Measurements from ENCODE around the gene SYNPR.

Gene SYNPR

DNA sequence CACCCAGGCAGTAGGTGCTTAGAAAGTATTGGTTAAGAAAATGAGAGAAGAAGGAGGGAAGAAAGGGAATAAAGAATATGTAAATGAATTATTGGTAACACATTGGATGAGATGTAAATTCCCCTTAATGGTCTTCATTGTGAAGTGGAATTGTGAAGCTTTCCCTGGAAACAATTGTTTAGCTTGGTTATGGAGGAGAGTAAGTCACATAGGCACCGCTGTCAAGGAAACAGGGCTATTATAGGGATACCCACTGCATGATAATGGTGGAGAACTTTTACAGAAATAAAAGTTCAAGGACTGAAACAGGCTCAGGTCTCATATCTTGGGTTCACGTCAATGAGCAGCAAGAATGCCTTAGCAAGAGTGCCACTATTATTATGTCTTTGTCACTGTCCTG lies 9.5 kb downstream of the SYNPR start:
- no peak overlapping the region for H3K4me3 ChIP-seq (ENCODE audit: low read length)
- H3K79me2 ChIP-seq (ENCODE audit: low read length): no peaks in the 10 kb centered on the region

DNA sequence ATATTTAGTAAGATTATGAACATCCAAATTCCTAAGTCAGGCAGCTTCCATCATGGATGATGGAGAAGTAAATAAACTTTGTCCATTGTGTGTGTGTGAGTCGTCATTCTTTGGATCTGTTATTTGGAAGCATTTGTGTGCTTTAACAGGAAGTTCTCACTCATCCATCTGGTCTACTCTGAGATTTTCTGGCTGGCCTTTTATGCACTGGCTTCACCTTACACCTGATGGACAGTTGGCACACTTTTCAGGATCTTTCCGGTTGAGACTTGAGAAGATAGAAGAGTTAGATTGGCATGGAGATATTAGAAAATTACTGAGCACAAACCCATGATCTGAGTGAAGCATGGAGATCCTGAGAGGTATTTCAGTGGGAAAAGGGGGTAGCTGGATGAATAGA lies 12.6 kb downstream of the SYNPR start:
- Histone ChIP-seq H3K4me3 (ENCODE audit: low read length) (no peak overlapping the region), H3K4me1 (ENCODE audit: low read length) (no peaks in the 10 kb centered on the region), H2AFZ (ENCODE audit: low read length) (no peak overlapping the region), H3K9me3 (replicated peaks; ENCODE audit: insufficient read depth, low read length) (no peaks in the 10 kb centered on the region), H4K20me1 (ENCODE audit: insufficient read depth, low read length) (no peaks in the 10 kb centered on the region), H3K79me2 (ENCODE audit: low read length) (no peaks in the 10 kb centered on the region), H3K36me3 (replicated peaks; ENCODE audit: insufficient read depth, low read length) (no peaks in the 10 kb centered on the region), H3K9me2 (replicated peaks; ENCODE audit: insufficient read depth, low read length) (no peaks in the 10 kb centered on the region), H3K9ac (ENCODE audit: low read length) (no peak overlapping the region), H3K27ac (ENCODE audit: low read length) (no peak overlapping the region), H3K4me2 (ENCODE audit: low read depth, low read length) (no peak overlapping the region), H3F3A (ENCODE audit: insufficient read depth, low read length) (no peaks in the 10 kb centered on the region), H3K27me3 (replicated peaks; ENCODE audit: insufficient read depth, low read length) (no peaks in the 10 kb centered on the region)
- DNase-seq: no peak
- no peak for TF ChIP-seq EZH2phosphoT487 (IDR thresholded peaks at IDR 0.05; ENCODE audit: low read length)
- no peak for TF ChIP-seq EZH2 (optimal IDR thresholded peaks at IDR 0.05; ENCODE audit: low read depth, low read length)
- TF ChIP-seq, protein P1, sequence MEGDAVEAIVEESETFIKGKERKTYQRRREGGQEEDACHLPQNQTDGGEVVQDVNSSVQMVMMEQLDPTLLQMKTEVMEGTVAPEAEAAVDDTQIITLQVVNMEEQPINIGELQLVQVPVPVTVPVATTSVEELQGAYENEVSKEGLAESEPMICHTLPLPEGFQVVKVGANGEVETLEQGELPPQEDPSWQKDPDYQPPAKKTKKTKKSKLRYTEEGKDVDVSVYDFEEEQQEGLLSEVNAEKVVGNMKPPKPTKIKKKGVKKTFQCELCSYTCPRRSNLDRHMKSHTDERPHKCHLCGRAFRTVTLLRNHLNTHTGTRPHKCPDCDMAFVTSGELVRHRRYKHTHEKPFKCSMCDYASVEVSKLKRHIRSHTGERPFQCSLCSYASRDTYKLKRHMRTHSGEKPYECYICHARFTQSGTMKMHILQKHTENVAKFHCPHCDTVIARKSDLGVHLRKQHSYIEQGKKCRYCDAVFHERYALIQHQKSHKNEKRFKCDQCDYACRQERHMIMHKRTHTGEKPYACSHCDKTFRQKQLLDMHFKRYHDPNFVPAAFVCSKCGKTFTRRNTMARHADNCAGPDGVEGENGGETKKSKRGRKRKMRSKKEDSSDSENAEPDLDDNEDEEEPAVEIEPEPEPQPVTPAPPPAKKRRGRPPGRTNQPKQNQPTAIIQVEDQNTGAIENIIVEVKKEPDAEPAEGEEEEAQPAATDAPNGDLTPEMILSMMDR (IDR thresholded peaks at IDR 0.05; ENCODE audit: low read length): no peak

More for the DNA sequence above, 9.5 kb downstream of the SYNPR start:
- H3K27ac ChIP-seq (ENCODE audit: low read length): no peak overlapping the region
- no peaks in the 10 kb centered on the region for H3F3A ChIP-seq (ENCODE audit: insufficient read depth, low read length)
- no peaks in the 10 kb centered on the region for H3K36me3 ChIP-seq (replicated peaks; ENCODE audit: insufficient read depth, low read length)
- no peak overlapping the region for H2AFZ ChIP-seq (ENCODE audit: low read length)
- no peaks in the 10 kb centered on the region for H3K9me2 ChIP-seq (replicated peaks; ENCODE audit: insufficient read depth, low read length)
- TF ChIP-seq EZH2 (optimal IDR thresholded peaks at IDR 0.05; ENCODE audit: low read depth, low read length) (no peak), EZH2phosphoT487 (IDR thresholded peaks at IDR 0.05; ENCODE audit: low read length) (no peak)
- TF ChIP-seq, protein P1 (IDR thresholded peaks at IDR 0.05; ENCODE audit: low read length): no peak
- H3K4me1 ChIP-seq (ENCODE audit: low read length): no peaks in the 10 kb centered on the region
- H3K4me2 ChIP-seq (ENCODE audit: low read depth, low read length): no peak overlapping the region
- DNase-seq: no peak
- H3K9ac ChIP-seq (ENCODE audit: low read length): no peak overlapping the region
- no peaks in the 10 kb centered on the region for H4K20me1 ChIP-seq (ENCODE audit: insufficient read depth, low read length)
- no peaks in the 10 kb centered on the region for H3K27me3 ChIP-seq (replicated peaks; ENCODE audit: insufficient read depth, low read length)
- no peaks in the 10 kb centered on the region for H3K9me3 ChIP-seq (replicated peaks; ENCODE audit: insufficient read depth, low read length)

DNA sequence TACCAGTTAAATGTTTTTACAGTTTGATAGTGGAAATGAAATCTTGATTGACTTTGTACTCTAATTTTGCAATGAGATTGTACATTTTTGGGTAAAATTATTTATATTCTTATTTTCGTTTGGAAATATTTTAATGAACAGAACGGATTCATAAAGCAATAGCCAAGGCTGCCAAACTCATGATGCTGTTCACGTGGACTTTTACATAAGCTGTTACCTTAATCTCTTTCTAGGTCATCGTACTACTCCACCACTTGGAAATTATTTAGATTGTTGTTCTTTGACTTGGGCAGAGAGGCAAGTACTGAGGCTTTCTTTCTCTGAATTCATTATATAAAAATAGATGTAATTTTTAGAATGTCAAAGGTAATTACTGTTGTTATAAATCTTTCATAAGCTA lies 16.2 kb downstream of the SYNPR start:
- Histone ChIP-seq H4K20me1 (ENCODE audit: insufficient read depth, low read length) (no peaks in the 10 kb centered on the region), H3K9me3 (replicated peaks; ENCODE audit: insufficient read depth, low read length) (no peaks in the 10 kb centered on the region), H3K36me3 (replicated peaks; ENCODE audit: insufficient read depth, low read length) (no peaks in the 10 kb centered on the region), H3K79me2 (ENCODE audit: low read length) (no peaks in the 10 kb centered on the region), H3F3A (ENCODE audit: insufficient read depth, low read length) (no peaks in the 10 kb centered on the region), H3K4me1 (ENCODE audit: low read length) (no peaks in the 10 kb centered on the region), H3K27ac (ENCODE audit: low read length) (no peak overlapping the region), H2AFZ (ENCODE audit: low read length) (no peak overlapping the region), H3K27me3 (replicated peaks; ENCODE audit: insufficient read depth, low read length) (no peaks in the 10 kb centered on the region), H3K4me3 (ENCODE audit: low read length) (no peak overlapping the region), H3K9me2 (replicated peaks; ENCODE audit: insufficient read depth, low read length) (no peaks in the 10 kb centered on the region), H3K9ac (ENCODE audit: low read length) (no peak overlapping the region), H3K4me2 (ENCODE audit: low read depth, low read length) (no peak overlapping the region)
- DNase-seq: no peak
- TF ChIP-seq EZH2 (optimal IDR thresholded peaks at IDR 0.05; ENCODE audit: low read depth, low read length): no peak
- TF ChIP-seq, protein P1 (IDR thresholded peaks at IDR 0.05; ENCODE audit: low read length): no peak
- no peak for TF ChIP-seq EZH2phosphoT487 (IDR thresholded peaks at IDR 0.05; ENCODE audit: low read length)

Measured in MM.1S (cell line).